H1 (cell line): ENCODE results near the gene MYL5. TPM values are rescaled to one million over a fixed set of nuclear protein-coding genes. Genes with fewer than 3 reads are reported as not detected.

Experiments
- RBBP5 ChIP-seq: IDR thresholded peaks from 2 replicates; pipeline ENCODE4 v1.7.1; 2012; ENCODE audit warnings: low read depth, mild to moderate bottlenecking, inconsistent platforms, low read length, moderate library complexity, borderline replicate concordance
- SRF ChIP-seq: IDR thresholded peaks from 2 replicates; pipeline ENCODE4 v1.6.1; 2011; ENCODE audit warnings: mild to moderate bottlenecking, low read depth, low read length, moderate library complexity
- polyA plus RNA-seq, 7 experiments: library from polyadenylated mRNA; depleted of rRNA in 3 of 7; stranded (reverse) in 5 of 7; unstranded in 2 of 7; fragments of >200 nt in 5 of 7; fragments of 200-250 nt in 2 of 7; gene quantifications; 1 replicate in 5 of 7; 2 replicates in 1 of 7; 4 replicates in 1 of 7; pipeline versions ENCODE4 v1.2.1 to v1.2.3, GENCODE V29; 2011 to 2013; ENCODE audit warnings: missing spikeins in 2 of 7, mixed read lengths in 2 of 7
- total RNA-seq: library from RNA; stranded (reverse); fragmentation: NEBNext Ultra II Directional; extraction: Animal tissue kit (Norgen Biotek cat#: 25700); gene quantifications from 2 replicates; pipeline ENCODE4 v1.2.1, GENCODE V29; 2021
- TF ChIP-seq, protein P1 (sequence below): IDR thresholded peaks from 2 replicates; pipeline ENCODE4 v1.6.1; 2012; ENCODE audit warnings: inconsistent platforms

The MYL5 gene
- total and polyA plus RNA-seq, 2 of the 8 experiments (the other 6 are each of a cell fraction or from before 2014, with no cell fraction given): 5.7 to 6.8 TPM

DNA sequence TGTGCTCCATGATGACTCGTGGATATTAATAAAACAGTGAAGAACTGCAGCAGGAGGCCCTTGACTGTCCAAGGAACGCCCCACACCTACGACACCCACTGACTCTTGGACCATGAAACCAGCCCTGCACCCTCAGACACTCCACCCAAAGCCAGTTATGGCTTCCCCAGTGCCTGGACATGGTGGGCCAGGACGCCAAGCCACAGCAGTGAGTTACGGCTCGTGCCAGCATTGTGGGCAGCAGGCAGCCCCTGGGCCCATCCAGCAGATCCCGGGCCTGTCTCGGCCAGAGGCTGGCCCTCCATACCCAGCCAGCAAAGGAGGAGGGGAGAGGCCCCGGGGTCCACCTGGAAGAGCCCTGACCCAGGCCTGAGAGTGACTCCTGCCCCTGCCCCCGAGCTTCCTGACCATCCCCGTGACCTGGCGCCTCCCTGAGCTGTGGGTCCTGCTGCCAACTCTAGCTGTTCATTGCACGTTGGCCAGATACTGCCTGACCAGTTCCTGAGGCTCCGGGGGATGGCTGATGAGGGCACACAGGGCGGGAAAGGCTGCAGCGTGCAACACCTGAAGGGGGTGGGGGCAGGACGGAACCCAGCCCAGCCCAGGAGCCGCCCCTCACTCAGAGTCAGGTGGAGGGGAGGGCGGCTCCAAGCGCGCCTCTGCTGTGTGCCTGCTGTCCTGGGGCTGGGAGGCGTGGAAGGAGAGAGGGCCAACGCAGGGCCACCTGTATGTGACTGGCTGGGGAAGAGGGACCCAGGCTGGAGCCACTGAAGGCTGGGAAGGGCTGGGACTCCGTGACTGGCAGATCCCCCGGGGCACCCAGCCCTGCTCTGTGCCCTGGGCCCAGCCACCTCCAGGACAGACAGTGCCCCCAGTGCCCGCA is 13.9 kb downstream of the MYL5 start (continued):
- TF ChIP-seq, protein P1, sequence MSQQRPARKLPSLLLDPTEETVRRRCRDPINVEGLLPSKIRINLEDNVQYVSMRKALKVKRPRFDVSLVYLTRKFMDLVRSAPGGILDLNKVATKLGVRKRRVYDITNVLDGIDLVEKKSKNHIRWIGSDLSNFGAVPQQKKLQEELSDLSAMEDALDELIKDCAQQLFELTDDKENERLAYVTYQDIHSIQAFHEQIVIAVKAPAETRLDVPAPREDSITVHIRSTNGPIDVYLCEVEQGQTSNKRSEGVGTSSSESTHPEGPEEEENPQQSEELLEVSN: peak; percentile 99
- TF ChIP-seq SRF: no peak
- TF ChIP-seq RBBP5: 0 out of 2 replicates have a peak, but pooled peaks have one; percentile 2
